PFSK-1 (cell line): Measurements from ENCODE around the gene BRWD1.

Source experiments
- POLR2AphosphoS5 ChIP-seq: IDR thresholded peaks from 2 replicates; pipeline ENCODE4 v1.6.1; 2012; ENCODE audit warnings: low read depth, mild to moderate bottlenecking, control low read depth, low read length, moderate library complexity
- REST ChIP-seq, 2 experiments: IDR thresholded peaks; 2 replicates each; pipeline versions ENCODE4 v1.6.1 to v1.8.0; 2011 to 2012; ENCODE audit warnings: low read depth in 2 of 2, low read length in 2 of 2, control low read depth in 1 of 2, inconsistent platforms in 1 of 2, mild to moderate bottlenecking in 1 of 2, moderate library complexity in 1 of 2; ENCODE audit not compliant: insufficient read depth in 1 of 2
- TAF1 ChIP-seq: IDR thresholded peaks from 2 replicates; pipeline ENCODE4 v1.6.1; 2012; ENCODE audit warnings: low read length, control low read depth, borderline replicate concordance; ENCODE audit not compliant: insufficient read depth

- TF ChIP-seq REST (IDR thresholded peaks at IDR 0.05; ENCODE audit: insufficient read depth in 1 of 2, low read depth in 2 of 2, low read length in 2 of 2) (no peak), TAF1 (no peak), POLR2AphosphoS5 (no peak)
These were observed 153.9 kb downstream of the BRWD1 start for GRCh38 chr21:39159342-39160063.
